H4 (cell line): ENCODE measurements around the gene GABRB2. TPM values are rescaled to one million over a fixed set of nuclear protein-coding genes. Genes with fewer than 3 reads are reported as not detected.

ENCODE experiments used
- total RNA-seq: library from RNA; depleted of rRNA; stranded (reverse); fragments of >200 nt; shearing (Covaris generic); gene quantifications from 2 replicates; pipeline ENCODE4 v1.2.3, GENCODE V29; 2014; rRNA removed

The GABRB2 gene
- total RNA-seq, 1 experiment from 2014 or later = 0.81 TPM

Other genes with a start within 250 kb of the GABRB2 start
- 0.14 TPM in 1 of 2 replicates, not detected in the other for gene GABRA6, start 139.0 kb upstream of the GABRB2 start, total RNA-seq